Measurements from ENCODE around the gene MED1. TPM values are rescaled to one million over a fixed set of nuclear protein-coding genes. Genes with fewer than 3 reads are reported as not detected.
"Not testable (repeated sequence)": the region's sequence is repeated elsewhere in the genome, so short reads cannot be mapped to it uniquely, and the experiment has no call there.

Gene MED1, protein sequence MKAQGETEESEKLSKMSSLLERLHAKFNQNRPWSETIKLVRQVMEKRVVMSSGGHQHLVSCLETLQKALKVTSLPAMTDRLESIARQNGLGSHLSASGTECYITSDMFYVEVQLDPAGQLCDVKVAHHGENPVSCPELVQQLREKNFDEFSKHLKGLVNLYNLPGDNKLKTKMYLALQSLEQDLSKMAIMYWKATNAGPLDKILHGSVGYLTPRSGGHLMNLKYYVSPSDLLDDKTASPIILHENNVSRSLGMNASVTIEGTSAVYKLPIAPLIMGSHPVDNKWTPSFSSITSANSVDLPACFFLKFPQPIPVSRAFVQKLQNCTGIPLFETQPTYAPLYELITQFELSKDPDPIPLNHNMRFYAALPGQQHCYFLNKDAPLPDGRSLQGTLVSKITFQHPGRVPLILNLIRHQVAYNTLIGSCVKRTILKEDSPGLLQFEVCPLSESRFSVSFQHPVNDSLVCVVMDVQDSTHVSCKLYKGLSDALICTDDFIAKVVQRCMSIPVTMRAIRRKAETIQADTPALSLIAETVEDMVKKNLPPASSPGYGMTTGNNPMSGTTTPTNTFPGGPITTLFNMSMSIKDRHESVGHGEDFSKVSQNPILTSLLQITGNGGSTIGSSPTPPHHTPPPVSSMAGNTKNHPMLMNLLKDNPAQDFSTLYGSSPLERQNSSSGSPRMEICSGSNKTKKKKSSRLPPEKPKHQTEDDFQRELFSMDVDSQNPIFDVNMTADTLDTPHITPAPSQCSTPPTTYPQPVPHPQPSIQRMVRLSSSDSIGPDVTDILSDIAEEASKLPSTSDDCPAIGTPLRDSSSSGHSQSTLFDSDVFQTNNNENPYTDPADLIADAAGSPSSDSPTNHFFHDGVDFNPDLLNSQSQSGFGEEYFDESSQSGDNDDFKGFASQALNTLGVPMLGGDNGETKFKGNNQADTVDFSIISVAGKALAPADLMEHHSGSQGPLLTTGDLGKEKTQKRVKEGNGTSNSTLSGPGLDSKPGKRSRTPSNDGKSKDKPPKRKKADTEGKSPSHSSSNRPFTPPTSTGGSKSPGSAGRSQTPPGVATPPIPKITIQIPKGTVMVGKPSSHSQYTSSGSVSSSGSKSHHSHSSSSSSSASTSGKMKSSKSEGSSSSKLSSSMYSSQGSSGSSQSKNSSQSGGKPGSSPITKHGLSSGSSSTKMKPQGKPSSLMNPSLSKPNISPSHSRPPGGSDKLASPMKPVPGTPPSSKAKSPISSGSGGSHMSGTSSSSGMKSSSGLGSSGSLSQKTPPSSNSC (N-terminal part only)
- 10 to 100 TPM; 60.7 to 64.7 TPM for total RNA-seq

DNA sequence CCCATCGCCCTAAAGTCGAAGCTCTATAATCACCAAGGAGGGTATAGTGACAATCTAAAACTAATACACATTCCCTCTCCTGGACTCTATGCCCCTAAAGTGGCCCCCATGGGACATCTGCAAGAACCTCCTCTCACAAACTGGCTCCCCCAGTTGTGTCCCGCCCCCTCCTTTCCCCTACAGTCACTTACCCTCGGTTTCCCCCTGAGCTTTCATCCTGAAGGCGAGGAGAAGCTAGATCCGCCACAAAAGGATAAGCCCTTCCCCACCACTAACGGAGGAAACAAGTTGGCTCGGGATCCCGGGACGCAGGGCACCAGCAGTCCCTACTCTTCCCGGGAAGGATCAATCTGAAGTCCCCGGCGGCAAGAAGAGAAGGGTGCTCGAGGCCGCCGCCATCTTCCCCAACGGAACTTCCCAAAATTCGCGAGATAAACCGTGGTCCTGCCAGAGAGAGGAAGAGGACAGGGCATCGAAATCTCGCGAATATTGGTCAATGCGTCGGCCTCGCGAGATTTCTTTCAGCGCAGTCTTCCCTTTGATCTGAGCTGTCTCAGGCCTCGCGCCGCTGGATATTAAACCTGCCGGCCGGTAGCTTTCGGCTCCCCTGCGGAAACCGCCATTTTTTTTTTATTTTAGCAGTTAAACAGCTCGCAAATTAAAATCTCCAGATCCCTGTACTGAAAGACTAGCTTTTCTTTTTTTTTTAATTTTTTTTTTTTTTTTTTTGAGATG lies at the start of gene MED1:
Gene MED1 (minus strand): TSS at position 417 of the 735 bp plus-strand sequence. CDS start 201 bp downstream, at position 216.
- ChIA-PET POLR2A (interaction anchor here (0.6 to 5.6 kb wide), 13 partner anchors 11 to 687 kb away, joined by 3 to 96 read pairs (median 4); partner anchors contain the start of genes CDK12, FBXL20 and RPL19), CTCF (interaction anchor here (0.8 to 2.2 kb wide), 5 partner anchors 11 to 215 kb away, joined by 3 to 12 read pairs (median 4); partner anchors contain the start of gene CDK12)
- H3K4me3 Mint-ChIP-seq = peak within 1 kb of the TSS; percentile 92

DNA sequence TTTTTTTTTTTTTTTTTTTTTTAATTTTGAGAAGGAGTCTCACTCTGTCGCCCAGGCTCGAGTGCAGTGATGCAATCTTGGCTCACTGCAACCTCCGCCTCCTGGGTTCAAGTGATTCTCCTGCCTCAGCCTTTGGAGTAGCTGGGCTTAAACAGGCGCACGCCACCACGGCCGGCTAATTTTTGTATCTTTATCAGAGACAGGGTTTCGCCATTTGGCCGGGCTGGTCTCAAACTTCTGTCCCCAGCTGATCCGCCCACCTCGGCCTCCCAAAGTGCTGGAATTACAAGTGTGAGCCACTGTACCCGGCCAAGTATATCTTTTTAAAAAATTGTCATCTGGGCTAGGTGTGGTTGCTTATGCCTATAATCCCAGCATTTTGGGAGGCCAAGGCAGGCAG lies 45.9 kb upstream of the MED1 start:
- DNase-seq; H3K4me3 Mint-ChIP-seq; H3K4me1 Mint-ChIP-seq (ENCODE audit: low read depth); intact Hi-C loops (cut with micrococcal nuclease); ATAC-seq; H3K9me3 Mint-ChIP-seq; H3K27me3 Mint-ChIP-seq; H3K27ac Mint-ChIP-seq; POLR2A ChIA-PET: not testable (repeated sequence)
- H3K36me3 Mint-ChIP-seq (ENCODE audit: low read depth) = peaks cover 23% of the 10 kb centered on the region
- CTCF ChIA-PET = interaction anchor here (1.0 kb wide), 1 partner anchor 79 kb away, joined by 3 read pairs; no protein-coding TSS in a partner anchor

More for the DNA sequence above, at the start of gene MED1:
- Mint-ChIP-seq H3K27me3 (no peaks in the 10 kb centered on the region), H3K9me3 (no peaks in the 10 kb centered on the region), H3K27ac (peak within 1 kb of the TSS; percentile 96), H3K36me3 (ENCODE audit: low read depth) (peaks cover 6% of the 10 kb centered on the region), H3K4me1 (ENCODE audit: low read depth) (peaks cover 25% of the 10 kb centered on the region)
- DNase-seq = peak; percentile 97
- ATAC-seq = peak; percentile 98
- intact Hi-C loops (cut with micrococcal nuclease) = no loop called here
- TF ChIP-seq, protein P1, sequence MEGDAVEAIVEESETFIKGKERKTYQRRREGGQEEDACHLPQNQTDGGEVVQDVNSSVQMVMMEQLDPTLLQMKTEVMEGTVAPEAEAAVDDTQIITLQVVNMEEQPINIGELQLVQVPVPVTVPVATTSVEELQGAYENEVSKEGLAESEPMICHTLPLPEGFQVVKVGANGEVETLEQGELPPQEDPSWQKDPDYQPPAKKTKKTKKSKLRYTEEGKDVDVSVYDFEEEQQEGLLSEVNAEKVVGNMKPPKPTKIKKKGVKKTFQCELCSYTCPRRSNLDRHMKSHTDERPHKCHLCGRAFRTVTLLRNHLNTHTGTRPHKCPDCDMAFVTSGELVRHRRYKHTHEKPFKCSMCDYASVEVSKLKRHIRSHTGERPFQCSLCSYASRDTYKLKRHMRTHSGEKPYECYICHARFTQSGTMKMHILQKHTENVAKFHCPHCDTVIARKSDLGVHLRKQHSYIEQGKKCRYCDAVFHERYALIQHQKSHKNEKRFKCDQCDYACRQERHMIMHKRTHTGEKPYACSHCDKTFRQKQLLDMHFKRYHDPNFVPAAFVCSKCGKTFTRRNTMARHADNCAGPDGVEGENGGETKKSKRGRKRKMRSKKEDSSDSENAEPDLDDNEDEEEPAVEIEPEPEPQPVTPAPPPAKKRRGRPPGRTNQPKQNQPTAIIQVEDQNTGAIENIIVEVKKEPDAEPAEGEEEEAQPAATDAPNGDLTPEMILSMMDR (IDR thresholded peaks at IDR 0.05) = no peak

GRCh38 chr17:39487946-39488345 lies 36.9 kb upstream of the MED1 start:
- no peaks in the 10 kb centered on the region for H3K27me3 Mint-ChIP-seq
- CTCF ChIA-PET = interaction anchor here (0.8 to 1.7 kb wide), 2 partner anchors 16 to 134 kb away, joined by 4 to 5 read pairs; no protein-coding TSS in a partner anchor
- H3K27ac Mint-ChIP-seq = no peak overlapping the region
- intact Hi-C loops (cut with micrococcal nuclease) = no loop called here
- POLR2A ChIA-PET = interaction anchor here (1.5 kb wide), 1 partner anchor 61 kb away, joined by 3 read pairs; no protein-coding TSS in a partner anchor
- H3K36me3 Mint-ChIP-seq (ENCODE audit: low read depth) = peaks cover 17% of the 10 kb centered on the region
- TF ChIP-seq, protein P1 (IDR thresholded peaks at IDR 0.05) = no peak
- no peaks in the 10 kb centered on the region for H3K9me3 Mint-ChIP-seq
- peaks cover 6% of the 10 kb centered on the region for H3K4me1 Mint-ChIP-seq (ENCODE audit: low read depth)
- ATAC-seq (no peak), DNase-seq (no peak)
- no peak overlapping the region for H3K4me3 Mint-ChIP-seq

GRCh38 chr17:39487490-39487889 lies 36.4 kb upstream of the MED1 start:
- peak overlapping the region; percentile 47 for H3K27ac Mint-ChIP-seq
- intact Hi-C loops (cut with micrococcal nuclease); DNase-seq; ATAC-seq; H3K27me3 Mint-ChIP-seq; H3K4me1 Mint-ChIP-seq (ENCODE audit: low read depth); H3K9me3 Mint-ChIP-seq; H3K4me3 Mint-ChIP-seq: not testable (repeated sequence)
- CTCF ChIA-PET = interaction anchor here (1.7 kb wide), 1 partner anchor 16 kb away, joined by 5 read pairs; no protein-coding TSS in a partner anchor
- H3K36me3 Mint-ChIP-seq (ENCODE audit: low read depth) = peaks cover 14% of the 10 kb centered on the region
- POLR2A ChIA-PET = interaction anchor here (1.5 kb wide), 1 partner anchor 61 kb away, joined by 3 read pairs; no protein-coding TSS in a partner anchor

DNA sequence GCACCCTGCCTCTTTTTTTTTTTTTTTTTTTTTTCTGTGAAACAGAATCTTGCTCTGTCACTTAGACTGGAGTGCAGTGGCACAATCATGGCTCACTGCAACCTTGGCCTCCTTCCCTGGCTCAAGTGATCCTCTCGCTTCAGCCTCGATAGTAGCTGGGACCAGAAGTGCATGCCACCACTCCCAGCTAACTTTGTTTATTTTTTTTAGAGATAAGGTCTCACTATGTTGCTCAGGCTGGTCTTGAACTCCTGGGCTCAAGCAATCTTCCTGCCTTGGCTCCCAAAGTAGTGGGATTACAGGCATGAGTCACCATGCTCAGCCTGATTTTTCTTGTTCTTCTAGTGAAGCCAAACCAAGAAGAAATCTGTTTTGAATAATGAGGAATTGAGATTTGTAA lies 35.2 kb upstream of the MED1 start:
- CTCF ChIA-PET = no interaction called here

More for the DNA sequence above, 35.2 kb upstream of the MED1 start:
- no peaks in the 10 kb centered on the region for H3K27me3 Mint-ChIP-seq
- intact Hi-C loops (cut with micrococcal nuclease) = no loop called here
- POLR2A ChIA-PET = interaction anchor here (1.0 kb wide), 1 partner anchor 17 kb away, joined by 3 read pairs; no protein-coding TSS in a partner anchor
- ATAC-seq = no peak
- no peak overlapping the region for H3K4me3 Mint-ChIP-seq
- peaks cover 6% of the 10 kb centered on the region for H3K4me1 Mint-ChIP-seq (ENCODE audit: low read depth)
- H3K27ac Mint-ChIP-seq = no peak overlapping the region
- no peaks in the 10 kb centered on the region for H3K9me3 Mint-ChIP-seq
- TF ChIP-seq, protein P1 (IDR thresholded peaks at IDR 0.05) = no peak
- peaks cover 12% of the 10 kb centered on the region for H3K36me3 Mint-ChIP-seq (ENCODE audit: low read depth)
- DNase-seq = no peak
